Esophagus squamous epithelium (tissue), 5 donors: ENCODE data around the gene CEP162. TPM values are rescaled to one million over a fixed set of nuclear protein-coding genes. Genes with fewer than 3 reads are reported as not detected.
"Not testable (repeated sequence)": the region's sequence is repeated elsewhere in the genome, so short reads cannot be mapped to it uniquely, and the experiment has no call there.

Experiments
- DNase-seq: peaks from one replicate; lab custom pipeline; 2025; lab: John Stamatoyannopoulos, UW
- H3K27ac ChIP-seq, 4 donors: fragments of 200-600 bp; sonication (generic); one replicate each; pipeline ENCODE4 v1.5.1; 2016 to 2019; ENCODE audit warnings: mild to moderate bottlenecking in 1 of 4
- H3K27me3 ChIP-seq, 4 donors: fragments of 200-600 bp; sonication (generic); 1 replicate in 3 of 4; 2 replicates in 1 of 4; pipeline versions ENCODE4 v1.5.1 to v1.6.0; 2017 to 2021; ENCODE audit warnings: antibody characterized with exemption in 1 of 4
- H3K36me3 ChIP-seq, 3 donors: fragments of 200-600 bp; sonication (generic); one replicate each; pipeline ENCODE4 v1.5.1; 2016 to 2019
- H3K4me1 ChIP-seq, 3 donors: fragments of 200-600 bp; sonication (generic); one replicate each; pipeline ENCODE4 v1.5.1; 2017 to 2019
- H3K4me3 ChIP-seq, 4 donors: fragments of 200-600 bp; sonication (generic); 1 replicate in 3 of 4; 2 replicates in 1 of 4; pipeline ENCODE4 v1.5.1; 2016 to 2019; ENCODE audit warnings: mild to moderate bottlenecking in 2 of 4, moderate library complexity in 1 of 4
- H3K9me3 ChIP-seq, 3 donors: fragments of 200-600 bp; sonication (generic); one replicate each; pipeline ENCODE4 v1.5.1; 2016 to 2019
- CTCF ChIP-seq, 6 experiments: fragments of 450-650 bp in 4 of 6; fragments of 200-600 bp in 2 of 6; sonication (generic) in 2 of 6; IDR thresholded peaks; one replicate each; pipeline ENCODE4 v1.5.1; 2016 to 2019; ENCODE audit warnings: antibody characterized with exemption in 6 of 6, mild to moderate bottlenecking in 4 of 6, moderate library complexity in 4 of 6
- POLR2A ChIP-seq, 4 donors: fragments of 450-650 bp; IDR thresholded peaks; one replicate each; pipeline ENCODE4 v1.6.1; 2017; ENCODE audit warnings: antibody characterized with exemption in 4 of 4, mild to moderate bottlenecking in 4 of 4, moderate library complexity in 3 of 4
- WGBS, 2 donors: methylation state at CpG; one replicate each; pipeline ENCODE4 v1.1.5; 2018; 5-methylcytosine and 5-hydroxymethylcytosine counted together
- intact Hi-C: fragments of 100-400 bp; cut with DNase I; formaldehyde crosslinking; loops from one replicate; pipeline ENCODE4 v1.15.0; 2022
- total RNA-seq, 4 donors: library from RNA; depleted of rRNA; stranded (reverse); fragments of >200 nt; gene quantifications; one replicate each; pipeline ENCODE4 v1.1.0, GENCODE V29; 2016
- donor health status: DM: yes; HTN: yes; CAD: no.

Gene CEP162
- total RNA-seq, 4 donors from 2014 or later, result 2.9 to 6.4 (median 4.5) TPM

GRCh38 chr6:84086545-84087429, 140.7 kb downstream of the CEP162 start:
- H3K27ac ChIP-seq, result no peak overlapping the region
- WGBS, 2 donors, result 70 to 71% methylated on average over 6 of the region's 6 CpGs
- no peaks in the 10 kb centered on the region for H3K9me3 ChIP-seq
- no peak overlapping the region for H3K4me3 ChIP-seq
- DNase-seq, result no peak
- TF ChIP-seq POLR2A (IDR thresholded peaks at IDR 0.05) (no peak), CTCF (IDR thresholded peaks at IDR 0.05) (no peak)
- H3K36me3 ChIP-seq, result no peaks in the 10 kb centered on the region
- H3K4me1 ChIP-seq, result peaks cover 0 to 7% (median 0%) of the 10 kb centered on the region in 3 donors
- intact Hi-C loops, result no loop called here
- H3K27me3 ChIP-seq, result no peaks in the 10 kb centered on the region

GRCh38 chr6:84086056-84086455, 141.4 kb downstream of the CEP162 start:
- Histone ChIP-seq H3K4me1 (peaks cover 0 to 7% (median 0%) of the 10 kb centered on the region in 3 donors), H3K36me3 (no peaks in the 10 kb centered on the region), H3K27me3 (no peaks in the 10 kb centered on the region), H3K9me3 (no peaks in the 10 kb centered on the region), H3K27ac (no peak overlapping the region), H3K4me3 (no peak overlapping the region)
- intact Hi-C loops, result no loop called here
- TF ChIP-seq POLR2A (IDR thresholded peaks at IDR 0.05), result no peak
- TF ChIP-seq CTCF (IDR thresholded peaks at IDR 0.05), result no peak
- DNase-seq, result no peak
- 71 to 100% methylated on average over 1 of the region's 1 CpG for WGBS, 2 donors

GRCh38 chr6:84084705-84085104, 142.7 kb downstream of the CEP162 start:
- H3K4me3 ChIP-seq, DNase-seq, H3K36me3 ChIP-seq, H3K27me3 ChIP-seq, H3K9me3 ChIP-seq, H3K27ac ChIP-seq, H3K4me1 ChIP-seq, intact Hi-C loops: not testable (repeated sequence)

- no peaks in the 10 kb centered on the region for H3K36me3 ChIP-seq
- no peaks in the 10 kb centered on the region for H3K9me3 ChIP-seq
- H3K27me3 ChIP-seq, result no peaks in the 10 kb centered on the region
- intact Hi-C loops, result no loop called here
- WGBS, 2 donors, result 44% methylated on average over 11 of the region's 11 CpGs
- no peak overlapping the region for H3K27ac ChIP-seq
- no peak overlapping the region for H3K4me3 ChIP-seq
- DNase-seq, result no peak
- TF ChIP-seq CTCF (IDR thresholded peaks at IDR 0.05) (no peak), POLR2A (IDR thresholded peaks at IDR 0.05) (no peak)
- H3K4me1 ChIP-seq, result peaks cover 0 to 7% (median 0%) of the 10 kb centered on the region in 3 donors
These were observed 144.7 kb downstream of the CEP162 start for GRCh38 chr6:84082689-84083265.

GRCh38 chr6:84081222-84081621, 146.2 kb downstream of the CEP162 start:
- no peaks in the 10 kb centered on the region for H3K36me3 ChIP-seq
- TF ChIP-seq CTCF (IDR thresholded peaks at IDR 0.05), result no peak
- TF ChIP-seq POLR2A (IDR thresholded peaks at IDR 0.05), result no peak
- intact Hi-C loops, result no loop called here
- H3K27me3 ChIP-seq, result no peaks in the 10 kb centered on the region
- H3K9me3 ChIP-seq, result no peaks in the 10 kb centered on the region
- 79 to 86% methylated on average over 1 to 2 of the region's 2 CpGs for WGBS, 2 donors
- DNase-seq, result no peak
- H3K4me3 ChIP-seq, result no peak overlapping the region
- H3K4me1 ChIP-seq, result peaks cover 0 to 7% (median 0%) of the 10 kb centered on the region in 3 donors
- H3K27ac ChIP-seq, result no peak overlapping the region
